ENCODE measurements around the gene CYFIP1.

DNA sequence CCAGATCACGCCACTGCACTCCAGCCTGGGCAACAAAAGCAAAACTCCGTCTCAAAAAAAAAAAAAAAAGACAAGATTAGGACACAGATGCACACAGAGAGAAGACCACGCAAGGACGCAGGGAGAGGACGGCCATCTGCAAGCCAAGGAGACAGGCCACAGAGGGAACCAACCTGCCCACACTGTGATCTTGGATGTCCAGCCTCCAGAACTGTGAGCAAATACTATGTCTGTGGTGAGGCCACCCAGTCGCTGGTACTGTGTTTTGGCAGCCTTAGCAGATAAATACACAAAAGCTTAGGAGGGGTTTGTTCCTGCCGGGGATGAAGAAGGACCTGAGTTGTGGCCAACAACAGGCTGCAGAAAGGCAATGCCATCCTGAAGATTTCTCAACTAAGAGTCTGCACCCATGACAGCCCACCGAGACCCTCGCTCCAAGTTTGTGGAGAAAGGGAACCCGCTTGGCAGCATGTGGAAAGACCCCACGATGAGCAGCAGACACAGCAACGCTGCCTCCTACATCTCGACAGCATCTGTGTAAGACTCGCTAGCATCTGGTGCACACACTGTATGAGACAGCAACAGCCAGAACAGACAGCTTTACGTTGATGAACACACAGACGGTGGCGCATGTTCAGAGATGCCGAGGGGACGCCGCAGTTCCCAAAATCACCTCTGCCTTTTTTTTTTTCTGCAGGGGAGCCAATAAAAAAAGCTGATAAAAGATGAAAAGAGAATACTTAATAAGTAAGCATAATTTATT lies 13.7 kb downstream of the CYFIP1 start:
- TF ChIP-seq, protein P1, sequence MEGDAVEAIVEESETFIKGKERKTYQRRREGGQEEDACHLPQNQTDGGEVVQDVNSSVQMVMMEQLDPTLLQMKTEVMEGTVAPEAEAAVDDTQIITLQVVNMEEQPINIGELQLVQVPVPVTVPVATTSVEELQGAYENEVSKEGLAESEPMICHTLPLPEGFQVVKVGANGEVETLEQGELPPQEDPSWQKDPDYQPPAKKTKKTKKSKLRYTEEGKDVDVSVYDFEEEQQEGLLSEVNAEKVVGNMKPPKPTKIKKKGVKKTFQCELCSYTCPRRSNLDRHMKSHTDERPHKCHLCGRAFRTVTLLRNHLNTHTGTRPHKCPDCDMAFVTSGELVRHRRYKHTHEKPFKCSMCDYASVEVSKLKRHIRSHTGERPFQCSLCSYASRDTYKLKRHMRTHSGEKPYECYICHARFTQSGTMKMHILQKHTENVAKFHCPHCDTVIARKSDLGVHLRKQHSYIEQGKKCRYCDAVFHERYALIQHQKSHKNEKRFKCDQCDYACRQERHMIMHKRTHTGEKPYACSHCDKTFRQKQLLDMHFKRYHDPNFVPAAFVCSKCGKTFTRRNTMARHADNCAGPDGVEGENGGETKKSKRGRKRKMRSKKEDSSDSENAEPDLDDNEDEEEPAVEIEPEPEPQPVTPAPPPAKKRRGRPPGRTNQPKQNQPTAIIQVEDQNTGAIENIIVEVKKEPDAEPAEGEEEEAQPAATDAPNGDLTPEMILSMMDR (IDR thresholded peaks at IDR 0.05 in 4 of 5, conservative IDR thresholded peaks at IDR 0.05 in 1 of 5) = no peak
- no peak for TF ChIP-seq POLR2A (IDR thresholded peaks at IDR 0.05)

Data from gastrocnemius medialis (tissue), 4 donors.